Peyer's patch (tissue), 4 donors: Measurements from ENCODE around the gene GPC6.

Source experiments
- POLR2A ChIP-seq, 2 donors: fragments of 450-650 bp; IDR thresholded peaks; one replicate each; pipeline ENCODE4 v1.5.1; 2017; ENCODE audit warnings: antibody characterized with exemption in 2 of 2, mild to moderate bottlenecking in 2 of 2, moderate library complexity in 2 of 2
- TF ChIP-seq, protein P1 (sequence below), 6 experiments: fragments of 450-650 bp in 4 of 6; fragments of 200-600 bp in 2 of 6; sonication (generic) in 1 of 6; IDR thresholded peaks; one replicate each; pipeline ENCODE4 v1.5.1; 2017 to 2019; ENCODE audit warnings: antibody characterized with exemption in 6 of 6, mild to moderate bottlenecking in 3 of 6, moderate library complexity in 1 of 6

GRCh38 chr13:94109715-94110374 is 883.2 kb downstream of the GPC6 start:
- TF ChIP-seq, protein P1, sequence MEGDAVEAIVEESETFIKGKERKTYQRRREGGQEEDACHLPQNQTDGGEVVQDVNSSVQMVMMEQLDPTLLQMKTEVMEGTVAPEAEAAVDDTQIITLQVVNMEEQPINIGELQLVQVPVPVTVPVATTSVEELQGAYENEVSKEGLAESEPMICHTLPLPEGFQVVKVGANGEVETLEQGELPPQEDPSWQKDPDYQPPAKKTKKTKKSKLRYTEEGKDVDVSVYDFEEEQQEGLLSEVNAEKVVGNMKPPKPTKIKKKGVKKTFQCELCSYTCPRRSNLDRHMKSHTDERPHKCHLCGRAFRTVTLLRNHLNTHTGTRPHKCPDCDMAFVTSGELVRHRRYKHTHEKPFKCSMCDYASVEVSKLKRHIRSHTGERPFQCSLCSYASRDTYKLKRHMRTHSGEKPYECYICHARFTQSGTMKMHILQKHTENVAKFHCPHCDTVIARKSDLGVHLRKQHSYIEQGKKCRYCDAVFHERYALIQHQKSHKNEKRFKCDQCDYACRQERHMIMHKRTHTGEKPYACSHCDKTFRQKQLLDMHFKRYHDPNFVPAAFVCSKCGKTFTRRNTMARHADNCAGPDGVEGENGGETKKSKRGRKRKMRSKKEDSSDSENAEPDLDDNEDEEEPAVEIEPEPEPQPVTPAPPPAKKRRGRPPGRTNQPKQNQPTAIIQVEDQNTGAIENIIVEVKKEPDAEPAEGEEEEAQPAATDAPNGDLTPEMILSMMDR (IDR thresholded peaks at IDR 0.05): no peak
- TF ChIP-seq POLR2A (IDR thresholded peaks at IDR 0.05): no peak
